ENCODE results near the gene BRSK1.

The BRSK1 gene

GRCh38 chr19:55254625-55254977 is 29.2 kb upstream of the BRSK1 start:
- DNase-seq = no peak

GRCh38 chr19:55255618-55256423 is 28.0 kb upstream of the BRSK1 start:
- no peak for DNase-seq

GRCh38 chr19:55256562-55257460 is 27.0 kb upstream of the BRSK1 start:
- peak; percentile 34 for DNase-seq

GRCh38 chr19:55257461-55258420 is 26.1 kb upstream of the BRSK1 start:
- peak; percentile 74 for DNase-seq

GRCh38 chr19:55258476-55258827 is 25.3 kb upstream of the BRSK1 start:
- DNase-seq = no peak

- DNase-seq = peak; percentile 99
These were observed 24.8 kb upstream of the BRSK1 start, which contains the start of gene PPP6R1 for GRCh38 chr19:55258828-55259539. Gene PPP6R1, minus strand, starts transcription at chr19:55259017. Its CDS starts 11,914 bp downstream, at chr19:55247103.

GRCh38 chr19:55259540-55260210 is 24.1 kb upstream of the BRSK1 start:
- peak; percentile 64 for DNase-seq

- no peak for DNase-seq
These were observed 22.1 kb upstream of the BRSK1 start for GRCh38 chr19:55261671-55262126.

GRCh38 chr19:55262359-55262758 is 21.4 kb upstream of the BRSK1 start:
- no peak for DNase-seq

GRCh38 chr19:55264531-55264930 is 19.3 kb upstream of the BRSK1 start:
- DNase-seq = no peak

- DNase-seq = no peak
These were observed 18.6 kb upstream of the BRSK1 start for GRCh38 chr19:55265173-55265572.

GRCh38 chr19:55265723-55266386 is 17.9 kb upstream of the BRSK1 start:
- DNase-seq = no peak

- no peak for DNase-seq
These were observed 17.4 kb upstream of the BRSK1 start for GRCh38 chr19:55266404-55266803.

- no peak for DNase-seq
These were observed 17.0 kb upstream of the BRSK1 start for GRCh38 chr19:55266840-55267239.

- DNase-seq = no peak
These were observed 14.5 kb upstream of the BRSK1 start for GRCh38 chr19:55269299-55269698.

- no peak for DNase-seq
These were observed 13.4 kb upstream of the BRSK1 start for GRCh38 chr19:55270172-55270942.

GRCh38 chr19:55272142-55272541 is 11.7 kb upstream of the BRSK1 start:
- no peak for DNase-seq

- DNase-seq = no peak
These were observed 9.7 kb upstream of the BRSK1 start for GRCh38 chr19:55273978-55274707.

All from NCI-H82 (cell line).